Measurements from ENCODE around the gene ZNF366.

DNA sequence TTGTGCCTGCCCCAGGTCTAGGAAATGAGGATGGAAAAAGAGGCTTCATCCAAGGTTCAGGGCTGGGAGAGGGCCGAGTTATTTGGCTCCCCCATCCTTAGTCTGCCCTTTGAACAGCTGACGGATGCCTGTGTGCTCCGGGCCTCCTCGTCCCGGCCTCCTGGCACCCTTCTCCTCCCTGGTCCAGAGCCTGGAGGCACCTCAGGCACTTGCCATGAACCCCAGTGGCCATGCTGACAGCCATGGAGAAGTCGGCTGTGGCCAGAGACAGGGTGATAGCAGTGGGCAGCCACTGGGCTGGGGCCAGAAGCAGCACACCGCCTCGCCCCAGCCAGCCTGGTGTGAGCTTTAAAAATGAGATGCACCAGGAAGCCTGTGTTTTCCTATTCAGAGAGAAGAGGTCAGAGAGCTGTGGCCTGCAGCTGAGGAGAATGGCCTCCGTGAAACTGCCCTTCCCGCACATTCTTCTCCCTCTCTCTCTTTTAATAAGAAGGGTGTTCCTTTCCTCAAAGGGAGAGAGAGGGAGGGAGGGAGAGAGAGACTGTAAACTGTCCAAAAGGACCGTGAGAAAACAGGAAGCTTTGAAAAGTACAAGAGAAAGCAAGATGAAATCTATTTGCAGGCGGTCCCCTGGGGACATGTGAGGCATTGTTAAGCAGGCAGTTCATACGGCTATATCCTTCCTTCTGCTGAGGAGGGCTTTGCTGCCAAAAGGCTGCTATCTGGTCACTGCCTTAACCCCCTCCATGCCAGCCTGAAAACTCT lies 55.3 kb downstream of the ZNF366 start:
- no peak for TF ChIP-seq POLR2A (IDR thresholded peaks at IDR 0.05)
- TF ChIP-seq, protein P1, sequence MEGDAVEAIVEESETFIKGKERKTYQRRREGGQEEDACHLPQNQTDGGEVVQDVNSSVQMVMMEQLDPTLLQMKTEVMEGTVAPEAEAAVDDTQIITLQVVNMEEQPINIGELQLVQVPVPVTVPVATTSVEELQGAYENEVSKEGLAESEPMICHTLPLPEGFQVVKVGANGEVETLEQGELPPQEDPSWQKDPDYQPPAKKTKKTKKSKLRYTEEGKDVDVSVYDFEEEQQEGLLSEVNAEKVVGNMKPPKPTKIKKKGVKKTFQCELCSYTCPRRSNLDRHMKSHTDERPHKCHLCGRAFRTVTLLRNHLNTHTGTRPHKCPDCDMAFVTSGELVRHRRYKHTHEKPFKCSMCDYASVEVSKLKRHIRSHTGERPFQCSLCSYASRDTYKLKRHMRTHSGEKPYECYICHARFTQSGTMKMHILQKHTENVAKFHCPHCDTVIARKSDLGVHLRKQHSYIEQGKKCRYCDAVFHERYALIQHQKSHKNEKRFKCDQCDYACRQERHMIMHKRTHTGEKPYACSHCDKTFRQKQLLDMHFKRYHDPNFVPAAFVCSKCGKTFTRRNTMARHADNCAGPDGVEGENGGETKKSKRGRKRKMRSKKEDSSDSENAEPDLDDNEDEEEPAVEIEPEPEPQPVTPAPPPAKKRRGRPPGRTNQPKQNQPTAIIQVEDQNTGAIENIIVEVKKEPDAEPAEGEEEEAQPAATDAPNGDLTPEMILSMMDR (IDR thresholded peaks at IDR 0.05) = no peak

All from testis (tissue), 2 donors.